Measurements from ENCODE around the gene MMUT. TPM values are rescaled to one million over a fixed set of nuclear protein-coding genes. Genes with fewer than 3 reads are reported as not detected.
"Not testable (repeated sequence)": the region's sequence is repeated elsewhere in the genome, so short reads cannot be mapped to it uniquely, and the experiment has no call there.

Gene MMUT
- polyA plus RNA-seq, 2 donors = 9.7 to 15.6 TPM

GRCh38 chr6:49479308-49479970 lies 16.4 kb upstream of the MMUT start:
- WGBS, 2 donors = 80 to 95% methylated on average over 3 of the region's 3 CpGs
- H3K9me3 ChIP-seq (ENCODE audit: control insufficient read depth in 2 of 2, insufficient read depth in 1 of 2, low read depth in 1 of 2, low read length in 1 of 2) = no peaks in the 10 kb centered on the region
- H3K4me3 ChIP-seq (ENCODE audit: low read depth in 1 of 2, low read length in 2 of 2) = no peak overlapping the region
- H3K36me3 ChIP-seq (ENCODE audit: control insufficient read depth in 2 of 2, insufficient read depth in 2 of 2, low read length in 1 of 2) = peaks cover 0 to 3% of the 10 kb centered on the region in 2 donors
- no peak overlapping the region for H3K27ac ChIP-seq (ENCODE audit: low read depth in 2 of 2, low read length in 1 of 2)
- H3K27me3 ChIP-seq (ENCODE audit: control insufficient read depth in 1 of 2, insufficient read depth in 2 of 2, low read length in 2 of 2) = no peaks in the 10 kb centered on the region
- no peaks in the 10 kb centered on the region for H3K4me1 ChIP-seq (ENCODE audit: control insufficient read depth in 2 of 2, insufficient read depth in 2 of 2, low read length in 1 of 2)

- not testable (repeated sequence) for H3K9me3 ChIP-seq (ENCODE audit: control insufficient read depth in 2 of 2, insufficient read depth in 1 of 2, low read depth in 1 of 2, low read length in 1 of 2); H3K4me1 ChIP-seq (ENCODE audit: control insufficient read depth in 2 of 2, insufficient read depth in 2 of 2, low read length in 1 of 2); H3K4me3 ChIP-seq (ENCODE audit: low read depth in 1 of 2, low read length in 2 of 2); H3K27me3 ChIP-seq (ENCODE audit: control insufficient read depth in 1 of 2, insufficient read depth in 2 of 2, low read length in 2 of 2); H3K27ac ChIP-seq (ENCODE audit: low read depth in 2 of 2, low read length in 1 of 2); H3K36me3 ChIP-seq (ENCODE audit: control insufficient read depth in 2 of 2, insufficient read depth in 2 of 2, low read length in 1 of 2)
- WGBS, 2 donors = 79 to 86% methylated on average over 2 of the region's 2 CpGs
Observed at GRCh38 chr6:49476564-49476963, 13.5 kb upstream of the MMUT start.

GRCh38 chr6:49468042-49468441 lies 5.0 kb upstream of the MMUT start:
- no peaks in the 10 kb centered on the region for H3K9me3 ChIP-seq (ENCODE audit: control insufficient read depth in 2 of 2, insufficient read depth in 1 of 2, low read depth in 1 of 2, low read length in 1 of 2)
- WGBS, 2 donors = 95 to 96% methylated on average over 9 of the region's 9 CpGs
- H3K36me3 ChIP-seq (ENCODE audit: control insufficient read depth in 2 of 2, insufficient read depth in 2 of 2, low read length in 1 of 2) = no peaks in the 10 kb centered on the region
- no peaks in the 10 kb centered on the region for H3K4me1 ChIP-seq (ENCODE audit: control insufficient read depth in 2 of 2, insufficient read depth in 2 of 2, low read length in 1 of 2)
- H3K4me3 ChIP-seq (ENCODE audit: low read depth in 1 of 2, low read length in 2 of 2) = no peak overlapping the region
- H3K27me3 ChIP-seq (ENCODE audit: control insufficient read depth in 1 of 2, insufficient read depth in 2 of 2, low read length in 2 of 2) = no peaks in the 10 kb centered on the region
- no peak overlapping the region for H3K27ac ChIP-seq (ENCODE audit: low read depth in 2 of 2, low read length in 1 of 2)

DNA sequence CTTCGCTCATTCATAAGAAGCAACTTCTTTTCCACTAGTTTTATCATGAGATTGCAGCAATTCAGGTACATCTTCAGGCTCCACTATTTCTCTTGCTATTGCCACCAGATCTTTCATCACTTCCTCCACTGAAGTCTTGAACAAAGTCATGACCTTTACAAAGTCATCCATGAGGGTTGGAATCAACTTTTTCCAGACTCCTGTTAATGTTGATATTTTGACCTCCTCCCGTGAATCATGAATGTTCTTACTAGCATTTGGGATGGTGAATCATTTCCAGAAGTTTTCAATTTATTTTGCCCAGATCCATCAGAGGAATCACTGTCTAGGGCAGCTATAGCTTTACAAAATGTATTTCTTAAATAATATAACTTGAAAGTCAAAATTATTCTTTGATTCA lies 1.6 kb upstream of the MMUT start:
- no peak overlapping the region for H3K27ac ChIP-seq (ENCODE audit: low read depth in 2 of 2, low read length in 1 of 2)
- no peak overlapping the region for H3K4me3 ChIP-seq (ENCODE audit: low read depth in 1 of 2, low read length in 2 of 2)
- no peaks in the 10 kb centered on the region for H3K9me3 ChIP-seq (ENCODE audit: control insufficient read depth in 2 of 2, insufficient read depth in 1 of 2, low read depth in 1 of 2, low read length in 1 of 2)
- no peaks in the 10 kb centered on the region for H3K27me3 ChIP-seq (ENCODE audit: control insufficient read depth in 1 of 2, insufficient read depth in 2 of 2, low read length in 2 of 2)
- 95 to 97% methylated on average over 2 of the region's 2 CpGs for WGBS, 2 donors
- H3K36me3 ChIP-seq (ENCODE audit: control insufficient read depth in 2 of 2, insufficient read depth in 2 of 2, low read length in 1 of 2) = no peaks in the 10 kb centered on the region
- H3K4me1 ChIP-seq (ENCODE audit: control insufficient read depth in 2 of 2, insufficient read depth in 2 of 2, low read length in 1 of 2) = no peaks in the 10 kb centered on the region

- Histone ChIP-seq H3K36me3 (ENCODE audit: control insufficient read depth in 2 of 2, insufficient read depth in 2 of 2, low read length in 1 of 2) (no peaks in the 10 kb centered on the region), H3K4me3 (ENCODE audit: low read depth in 1 of 2, low read length in 2 of 2) (peak overlapping the region; percentile 71 to 97), H3K4me1 (ENCODE audit: control insufficient read depth in 2 of 2, insufficient read depth in 2 of 2, low read length in 1 of 2) (no peaks in the 10 kb centered on the region), H3K27ac (ENCODE audit: low read depth in 2 of 2, low read length in 1 of 2) (peak overlapping the region; percentile 31 to 76), H3K27me3 (ENCODE audit: control insufficient read depth in 1 of 2, insufficient read depth in 2 of 2, low read length in 2 of 2) (no peaks in the 10 kb centered on the region), H3K9me3 (ENCODE audit: control insufficient read depth in 2 of 2, insufficient read depth in 1 of 2, low read depth in 1 of 2, low read length in 1 of 2) (no peaks in the 10 kb centered on the region)
- 0 to 1% methylated on average over 4 of the region's 4 CpGs for WGBS, 2 donors
Observed at GRCh38 chr6:49463612-49463967, 537 bp upstream of the MMUT start.

DNA sequence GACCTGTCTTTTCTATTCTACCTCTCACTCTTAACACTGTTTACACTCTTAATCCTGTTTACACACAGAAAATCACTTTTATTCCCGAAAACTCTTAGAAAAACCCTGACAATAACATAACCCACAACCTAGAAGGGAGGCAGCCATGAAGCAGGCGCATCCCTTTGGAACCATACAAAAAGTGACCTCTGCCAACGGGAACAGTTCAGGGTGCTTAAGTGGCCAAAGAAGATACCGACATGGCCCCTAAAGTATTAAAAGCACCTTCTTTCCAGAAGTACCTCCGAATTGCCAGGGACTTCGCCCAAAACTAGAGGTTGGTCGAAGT lies 490 bp downstream of the MMUT start:
- Histone ChIP-seq H3K27ac (ENCODE audit: low read depth in 2 of 2, low read length in 1 of 2) (peak overlapping the region; percentile 74 to 90), H3K4me3 (ENCODE audit: low read depth in 1 of 2, low read length in 2 of 2) (peak overlapping the region; percentile 71 to 97), H3K36me3 (ENCODE audit: control insufficient read depth in 2 of 2, insufficient read depth in 2 of 2, low read length in 1 of 2) (no peaks in the 10 kb centered on the region), H3K9me3 (ENCODE audit: control insufficient read depth in 2 of 2, insufficient read depth in 1 of 2, low read depth in 1 of 2, low read length in 1 of 2) (no peaks in the 10 kb centered on the region), H3K4me1 (ENCODE audit: control insufficient read depth in 2 of 2, insufficient read depth in 2 of 2, low read length in 1 of 2) (no peaks in the 10 kb centered on the region), H3K27me3 (ENCODE audit: control insufficient read depth in 1 of 2, insufficient read depth in 2 of 2, low read length in 2 of 2) (no peaks in the 10 kb centered on the region)
- WGBS, 2 donors = 0 to 1% methylated on average over 7 of the region's 7 CpGs

- Histone ChIP-seq H3K9me3 (ENCODE audit: control insufficient read depth in 2 of 2, insufficient read depth in 1 of 2, low read depth in 1 of 2, low read length in 1 of 2) (no peaks in the 10 kb centered on the region), H3K27ac (ENCODE audit: low read depth in 2 of 2, low read length in 1 of 2) (no peak overlapping the region), H3K36me3 (ENCODE audit: control insufficient read depth in 2 of 2, insufficient read depth in 2 of 2, low read length in 1 of 2) (no peaks in the 10 kb centered on the region), H3K4me1 (ENCODE audit: control insufficient read depth in 2 of 2, insufficient read depth in 2 of 2, low read length in 1 of 2) (no peaks in the 10 kb centered on the region), H3K27me3 (ENCODE audit: control insufficient read depth in 1 of 2, insufficient read depth in 2 of 2, low read length in 2 of 2) (no peaks in the 10 kb centered on the region), H3K4me3 (ENCODE audit: low read depth in 1 of 2, low read length in 2 of 2) (peak overlapping the region in 1 of 2 donors; percentile 97)
- WGBS, 2 donors = 36 to 40% methylated on average over 3 of the region's 3 CpGs
Observed at GRCh38 chr6:49462071-49462470, 982 bp downstream of the MMUT start.

DNA sequence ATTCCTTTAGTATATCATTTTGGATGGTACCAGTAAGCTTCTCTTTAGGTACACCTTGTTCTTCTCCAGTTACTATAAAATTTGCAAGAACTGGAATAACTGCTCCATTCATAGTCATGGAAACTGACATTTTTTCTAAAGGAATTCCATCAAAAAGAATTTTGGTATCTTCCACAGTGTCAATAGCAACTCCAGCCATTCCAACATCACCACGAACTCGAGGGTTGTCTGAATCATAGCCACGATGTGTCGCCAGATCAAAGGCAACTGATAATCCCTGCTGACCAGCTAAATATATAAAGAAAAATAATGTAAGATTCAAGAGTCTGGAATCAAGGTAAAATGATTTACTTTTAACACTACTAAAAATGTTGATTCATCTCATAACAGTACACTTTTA lies 5.3 kb downstream of the MMUT start:
- H3K27me3 ChIP-seq (ENCODE audit: control insufficient read depth in 1 of 2, insufficient read depth in 2 of 2, low read length in 2 of 2) = no peaks in the 10 kb centered on the region
- H3K9me3 ChIP-seq (ENCODE audit: control insufficient read depth in 2 of 2, insufficient read depth in 1 of 2, low read depth in 1 of 2, low read length in 1 of 2) = no peaks in the 10 kb centered on the region
- H3K4me3 ChIP-seq (ENCODE audit: low read depth in 1 of 2, low read length in 2 of 2) = no peak overlapping the region
- H3K36me3 ChIP-seq (ENCODE audit: control insufficient read depth in 2 of 2, insufficient read depth in 2 of 2, low read length in 1 of 2) = peaks cover 0 to 2% of the 10 kb centered on the region in 2 donors
- no peaks in the 10 kb centered on the region for H3K4me1 ChIP-seq (ENCODE audit: control insufficient read depth in 2 of 2, insufficient read depth in 2 of 2, low read length in 1 of 2)
- H3K27ac ChIP-seq (ENCODE audit: low read depth in 2 of 2, low read length in 1 of 2) = no peak overlapping the region
- WGBS, 2 donors = 70 to 79% methylated on average over 4 of the region's 4 CpGs

- Histone ChIP-seq H3K4me3 (ENCODE audit: low read depth in 1 of 2, low read length in 2 of 2) (no peak overlapping the region), H3K36me3 (ENCODE audit: control insufficient read depth in 2 of 2, insufficient read depth in 2 of 2, low read length in 1 of 2) (peaks cover 0 to 2% of the 10 kb centered on the region in 2 donors), H3K27ac (ENCODE audit: low read depth in 2 of 2, low read length in 1 of 2) (no peak overlapping the region), H3K9me3 (ENCODE audit: control insufficient read depth in 2 of 2, insufficient read depth in 1 of 2, low read depth in 1 of 2, low read length in 1 of 2) (no peaks in the 10 kb centered on the region), H3K27me3 (ENCODE audit: control insufficient read depth in 1 of 2, insufficient read depth in 2 of 2, low read length in 2 of 2) (no peaks in the 10 kb centered on the region), H3K4me1 (ENCODE audit: control insufficient read depth in 2 of 2, insufficient read depth in 2 of 2, low read length in 1 of 2) (no peaks in the 10 kb centered on the region)
- WGBS, 2 donors = 92 to 94% methylated on average over 3 of the region's 3 CpGs
Observed at GRCh38 chr6:49454787-49455709, 8.0 kb downstream of the MMUT start.

- Histone ChIP-seq H3K4me1 (ENCODE audit: control insufficient read depth in 2 of 2, insufficient read depth in 2 of 2, low read length in 1 of 2) (no peaks in the 10 kb centered on the region), H3K27ac (ENCODE audit: low read depth in 2 of 2, low read length in 1 of 2) (no peak overlapping the region), H3K4me3 (ENCODE audit: low read depth in 1 of 2, low read length in 2 of 2) (no peak overlapping the region), H3K27me3 (ENCODE audit: control insufficient read depth in 1 of 2, insufficient read depth in 2 of 2, low read length in 2 of 2) (no peaks in the 10 kb centered on the region), H3K36me3 (ENCODE audit: control insufficient read depth in 2 of 2, insufficient read depth in 2 of 2, low read length in 1 of 2) (peaks cover 0 to 2% of the 10 kb centered on the region in 2 donors), H3K9me3 (ENCODE audit: control insufficient read depth in 2 of 2, insufficient read depth in 1 of 2, low read depth in 1 of 2, low read length in 1 of 2) (no peaks in the 10 kb centered on the region)
- 55 to 59% methylated on average over 2 of the region's 2 CpGs for WGBS, 2 donors
Observed at GRCh38 chr6:49453221-49453620, 9.8 kb downstream of the MMUT start.
